Forelimb muscle (tissue), 1 donor: ENCODE measurements around the gene ZER1. TPM values are rescaled to one million over a fixed set of nuclear protein-coding genes. Genes with fewer than 3 reads are reported as not detected.

ENCODE experiments used
- DNase-seq: peaks from one replicate; pipeline ENCODE4 v3.0.0-alpha.2; 2013; ENCODE audit warnings: low read depth
- polyA plus RNA-seq: library from polyadenylated mRNA; unstranded; fragments of 120-200 nt; gene quantifications from one replicate; pipeline ENCODE4 v1.2.1, GENCODE V29; 2013; ENCODE audit not compliant: insufficient read length

ZER1 gene
- polyA plus RNA-seq, 1 donor, result 35.6 TPM

DNA sequence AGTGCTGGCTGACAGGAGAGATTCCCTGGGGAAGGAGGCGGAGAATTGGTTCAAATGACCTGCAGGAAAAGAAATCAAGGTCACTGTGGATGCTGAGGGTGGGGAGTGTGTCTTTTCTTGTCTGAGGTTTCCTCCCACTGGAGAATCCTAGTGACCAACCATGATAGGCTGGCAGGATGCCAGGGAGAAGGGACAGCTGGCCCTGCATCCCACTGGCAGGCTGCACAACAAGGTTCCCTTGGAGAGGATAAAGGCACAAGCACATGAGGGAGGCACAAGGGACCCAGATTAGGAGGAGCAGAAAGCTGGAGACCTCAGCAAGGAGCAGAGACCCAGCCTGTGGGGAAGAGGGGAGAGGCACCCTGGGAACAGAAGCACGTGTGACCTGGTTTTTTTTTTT lies 36.4 kb downstream of the ZER1 start:
- no peak for DNase-seq

- DNase-seq, result no peak
These were observed 38.5 kb downstream of the ZER1 start for GRCh38 chr9:128733256-128733655.

GRCh38 chr9:128732576-128732975 lies 39.2 kb downstream of the ZER1 start:
- DNase-seq, result no peak

- no peak for DNase-seq
These were observed 40.0 kb downstream of the ZER1 start for GRCh38 chr9:128731691-128732090.

GRCh38 chr9:128731093-128731492 lies 40.6 kb downstream of the ZER1 start:
- no peak for DNase-seq

DNA sequence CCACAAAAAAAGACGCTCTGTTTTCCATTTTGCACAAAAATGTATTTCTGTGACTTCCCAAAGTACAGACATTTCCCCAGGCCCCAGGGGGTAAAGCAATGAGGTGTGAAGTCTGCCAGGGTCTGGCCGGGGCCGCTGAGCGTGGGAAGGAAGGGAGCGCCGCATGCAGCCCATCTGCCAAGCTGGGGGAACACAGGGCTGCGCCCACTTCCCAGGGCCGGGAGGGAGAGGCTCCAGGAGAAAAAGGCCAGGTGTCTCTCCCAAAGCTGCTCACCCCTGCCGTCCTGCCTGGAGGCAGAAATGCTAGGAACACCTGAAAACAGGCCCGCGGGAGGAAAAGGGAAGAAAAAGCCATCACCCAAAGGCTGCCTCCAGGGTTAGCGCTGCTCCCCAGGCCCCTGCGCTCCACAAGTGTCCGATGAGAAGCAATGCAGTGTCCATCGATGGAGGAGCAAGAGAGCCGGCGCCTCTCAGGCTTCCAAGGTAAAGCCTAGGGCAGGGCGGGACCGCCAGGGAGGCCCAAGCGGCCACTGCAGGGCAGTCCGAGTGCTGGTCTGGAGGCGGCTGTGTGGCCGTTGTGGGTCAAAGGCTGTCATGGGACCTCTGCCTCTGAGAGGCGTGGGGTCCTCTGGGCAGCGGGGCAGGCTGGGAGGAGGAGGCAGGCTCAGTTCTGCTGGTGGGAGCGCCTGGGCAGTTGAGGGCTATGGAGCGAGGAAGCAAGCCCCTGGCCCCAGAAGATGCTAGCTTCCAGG lies 41.8 kb downstream of the ZER1 start:
- DNase-seq, result no peak

DNA sequence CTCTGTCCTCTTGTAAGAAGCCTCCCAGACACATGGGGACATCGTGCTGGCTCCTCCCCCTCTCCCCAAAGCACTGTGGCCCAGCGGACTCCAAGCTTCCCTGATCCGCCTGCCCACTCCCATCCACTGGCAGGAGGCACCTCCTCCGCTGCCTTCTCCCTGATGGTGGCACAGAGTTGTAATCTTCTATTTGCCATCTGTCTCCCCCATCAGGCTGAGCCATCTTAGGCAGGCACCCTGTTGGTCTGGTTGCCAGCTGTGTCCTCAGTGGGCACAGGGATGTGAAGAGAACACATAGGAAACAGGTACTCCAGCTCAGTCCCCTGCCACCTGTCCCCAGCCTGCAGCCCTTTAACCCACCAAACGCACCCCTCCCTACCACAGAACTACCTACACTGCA lies 42.4 kb downstream of the ZER1 start:
- DNase-seq, result no peak

DNA sequence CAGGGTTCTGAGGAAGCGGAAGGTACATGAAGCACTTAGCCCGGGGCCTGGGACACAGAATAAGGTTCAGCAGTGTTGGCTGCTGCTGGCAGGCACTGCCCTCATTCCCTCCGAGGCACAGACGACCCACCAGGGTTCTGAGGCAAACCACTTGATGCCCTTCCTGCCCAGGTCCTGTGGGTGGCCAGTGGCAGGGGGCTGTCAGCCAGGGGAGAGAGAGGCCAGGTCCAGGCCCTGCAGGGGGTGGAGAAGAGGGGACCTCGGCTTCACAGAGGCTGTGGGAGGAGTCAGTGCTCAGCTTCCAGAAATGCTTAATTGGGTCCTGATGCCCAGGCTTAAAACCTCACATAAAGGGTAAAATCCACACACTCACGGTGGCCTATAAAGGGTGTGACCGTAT lies 43.4 kb downstream of the ZER1 start:
- no peak for DNase-seq

GRCh38 chr9:128727640-128728248 lies 44.0 kb downstream of the ZER1 start:
- no peak for DNase-seq

DNA sequence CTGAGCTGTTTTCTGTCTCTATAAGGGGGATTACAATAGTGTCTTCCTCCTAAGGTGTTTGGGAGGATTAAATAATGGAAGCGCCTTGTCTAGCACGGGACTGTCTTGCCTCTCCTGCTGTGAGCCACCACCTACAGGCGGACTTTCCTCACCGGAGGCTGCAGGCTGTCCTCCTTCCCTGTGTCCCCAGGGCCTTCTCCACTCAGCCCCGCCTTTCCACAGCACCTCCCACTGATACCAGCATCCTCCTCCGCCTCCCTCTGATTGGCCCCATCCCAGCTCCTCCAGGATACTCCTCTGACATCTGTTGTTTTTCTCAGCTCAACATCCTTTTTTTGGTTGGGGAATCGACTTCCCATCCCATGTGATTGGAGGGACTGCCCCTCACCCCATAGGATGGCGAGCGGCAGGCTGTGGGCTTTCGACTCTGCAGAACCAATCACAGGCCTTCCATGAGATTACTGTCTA lies 46.9 kb downstream of the ZER1 start:
- DNase-seq, result no peak

- no peak for DNase-seq
These were observed 47.6 kb downstream of the ZER1 start, which contains the start of gene ZDHHC12 for GRCh38 chr9:128723866-128724743. TSS of gene ZDHHC12 (minus strand) at chr9:128724127. CDS start at chr9:128724093, 34 bp downstream.

DNA sequence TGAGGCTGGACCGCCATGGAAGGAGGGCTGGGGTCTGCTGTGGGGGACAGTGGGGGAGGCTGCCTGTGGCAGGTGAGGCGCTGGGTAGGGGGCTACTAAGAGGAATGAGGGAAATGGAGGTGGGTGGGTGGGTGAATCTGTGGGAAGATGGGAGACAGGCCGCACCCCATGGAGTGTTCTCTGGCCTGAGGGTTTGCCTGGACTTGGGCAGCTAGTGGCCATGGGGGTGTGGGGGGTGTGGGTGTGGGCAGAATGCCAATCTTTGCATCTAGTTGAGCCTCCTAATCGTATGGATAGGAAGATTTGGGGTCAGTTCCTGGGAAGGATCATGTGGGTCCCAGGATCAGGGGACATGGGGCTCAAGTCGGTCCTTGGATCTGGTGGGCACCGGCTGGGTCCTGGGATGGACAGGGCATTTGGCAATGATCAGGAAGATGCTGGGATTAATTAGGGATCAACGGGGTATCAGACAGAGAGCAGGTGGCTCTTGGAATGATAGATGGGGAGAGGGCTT lies 48.3 kb downstream of the ZER1 start:
- no peak for DNase-seq

GRCh38 chr9:128722380-128723351 lies 49.1 kb downstream of the ZER1 start:
- no peak for DNase-seq

GRCh38 chr9:128721487-128722010 lies 50.2 kb downstream of the ZER1 start:
- no peak for DNase-seq

DNA sequence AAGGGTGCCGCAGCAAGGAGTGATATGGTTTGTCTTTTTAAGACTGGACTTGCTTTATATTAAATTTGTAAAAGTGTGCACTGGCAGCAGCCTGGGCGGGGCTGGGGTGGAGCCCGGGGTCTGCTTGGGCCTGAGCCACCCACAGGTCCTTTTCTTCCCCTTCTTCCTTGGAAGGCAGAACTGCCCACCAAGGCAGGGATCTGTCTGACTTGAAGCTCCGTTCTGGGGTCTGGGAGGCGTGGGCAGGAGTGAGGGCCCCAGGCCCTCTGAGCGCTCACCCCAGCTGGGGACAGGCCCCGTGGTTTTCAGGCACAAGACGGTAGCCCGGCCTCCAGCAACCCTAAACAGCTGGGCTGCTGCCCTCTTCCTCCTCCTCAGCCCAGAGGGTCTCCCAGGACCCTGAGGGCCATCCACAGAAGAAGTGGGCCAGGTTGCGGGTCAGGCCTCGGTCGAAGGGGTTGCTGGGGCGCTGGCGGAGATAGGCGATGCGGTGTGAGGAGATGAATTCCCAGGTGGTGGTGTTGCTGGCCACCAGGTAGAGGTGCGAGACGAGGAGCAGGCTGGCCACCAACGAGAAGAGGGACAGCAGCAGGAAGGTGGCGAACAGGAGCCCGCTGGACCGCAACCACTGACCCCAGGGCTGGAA lies 50.8 kb downstream of the ZER1 start:
- no peak for DNase-seq

DNA sequence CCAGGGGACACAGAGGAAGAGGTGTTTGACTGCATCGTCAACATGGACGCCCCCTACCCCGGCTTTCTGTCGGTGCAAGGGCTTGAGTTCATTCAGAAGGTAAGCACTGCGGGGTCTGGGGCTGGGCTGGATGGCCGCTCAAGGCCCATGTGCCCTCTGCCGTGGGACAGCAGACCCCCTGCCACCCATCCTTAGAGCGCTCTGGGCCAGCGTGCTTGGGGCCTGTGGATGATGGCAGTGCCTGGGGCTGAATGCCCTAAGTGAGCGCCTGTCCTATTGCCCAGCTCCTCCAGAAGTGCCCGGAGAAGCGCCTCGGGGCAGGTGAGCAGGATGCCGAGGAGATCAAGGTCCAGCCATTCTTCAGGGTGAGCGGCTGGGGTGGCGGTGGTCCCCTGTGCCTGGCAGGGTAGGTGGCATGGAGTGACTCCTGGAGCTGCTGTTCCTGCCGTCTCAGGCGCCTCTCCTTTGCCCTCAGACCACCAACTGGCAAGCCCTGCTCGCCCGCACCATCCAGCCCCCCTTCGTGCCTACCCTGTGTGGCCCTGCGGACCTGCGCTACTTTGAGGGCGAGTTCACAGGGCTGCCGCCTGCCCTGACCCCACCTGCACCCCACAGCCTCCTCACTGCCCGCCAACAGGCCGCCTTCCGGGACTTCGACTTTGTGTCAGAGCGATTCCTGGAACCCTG lies 51.7 kb downstream of the ZER1 start:
- no peak for DNase-seq

DNA sequence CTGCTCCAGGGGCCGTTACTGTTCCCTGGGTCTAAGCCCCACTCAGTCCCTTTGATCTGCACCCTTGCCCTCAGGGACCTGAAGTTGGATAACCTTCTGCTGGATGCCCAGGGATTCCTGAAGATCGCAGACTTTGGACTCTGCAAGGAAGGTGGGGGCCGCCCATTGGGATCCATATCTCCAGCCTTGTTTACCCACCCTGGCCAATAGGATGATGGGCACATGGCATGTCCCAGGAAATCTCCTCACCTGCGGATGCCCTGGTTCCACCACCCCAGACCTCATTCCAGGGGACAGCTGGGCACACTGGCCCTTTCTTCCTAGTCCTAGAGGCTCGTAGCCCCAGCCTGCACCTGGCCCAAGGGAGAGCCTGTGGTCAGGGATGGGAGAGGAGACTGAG lies 53.3 kb downstream of the ZER1 start:
- DNase-seq, result no peak

- DNase-seq, result no peak
These were observed 53.7 kb downstream of the ZER1 start for GRCh38 chr9:128718047-128718446.

GRCh38 chr9:128716581-128717254 lies 55.0 kb downstream of the ZER1 start:
- no peak for DNase-seq
